Mucosa of descending colon (tissue), 3 donors: Measurements from ENCODE around the gene GPR89B. TPM values are rescaled to one million over a fixed set of nuclear protein-coding genes. Genes with fewer than 3 reads are reported as not detected.
"Not testable (repeated sequence)": the region's sequence is repeated elsewhere in the genome, so short reads cannot be mapped to it uniquely, and the experiment has no call there.

Experiments
- ATAC-seq: fragments of 200-7000 bp; cut with Tn5 transposase; one replicate; pipeline ENCODE4 v1.9.1; 2020; ENCODE audit warnings: mild to moderate bottlenecking, moderate library complexity
- DNase-seq, 3 donors: peaks; one replicate each; pipeline ENCODE4 v3.0.0-alpha.2; 2020
- H3K36me3 ChIP-seq: fragments of 200-600 bp; one replicate; pipeline ENCODE4 v1.8.0; 2021; ENCODE audit warnings: low read depth, mild to moderate bottlenecking
- H3K4me1 ChIP-seq: fragments of 200-600 bp; one replicate; pipeline ENCODE4 v1.8.0; 2021; ENCODE audit warnings: low read depth, mild to moderate bottlenecking
- H3K4me3 ChIP-seq: fragments of 200-600 bp; one replicate; pipeline ENCODE4 v1.8.0; 2021; ENCODE audit warnings: mild to moderate bottlenecking
- H3K9me3 ChIP-seq: fragments of 200-600 bp; one replicate; pipeline ENCODE4 v1.8.0; 2021; ENCODE audit warnings: mild to moderate bottlenecking
- CTCF ChIP-seq: fragments of 200-600 bp; IDR thresholded peaks from one replicate; pipeline ENCODE4 v1.8.0; 2022; ENCODE audit warnings: antibody characterized with exemption, mild to moderate bottlenecking
- intact Hi-C, 2 donors: fragments of 100-400 bp; cut with DNase I in 1 of 2; cut with micrococcal nuclease in 1 of 2; formaldehyde crosslinking; loops; one replicate each; pipeline versions ENCODE4 v1.11.0 to v1.11.1; 2022; cut with DNase I, micrococcal nuclease
- total RNA-seq, 3 donors: library from RNA; stranded (reverse); fragmentation: NEBNext Ultra II Directional in 2 of 3; extraction: Animal tissue kit (Norgen Biotek cat#: 25700) in 2 of 3; gene quantifications; one replicate each; pipeline versions ENCODE4 v1.2.1 to v1.2.4, GENCODE V29; 2021 to 2023
- donor health status: DM: no; HTN: no; CAD: no; lungs with moderate emphysema.
- donor health status: DM: no; HTN: no; CAD: no.
- donor health status: DM: no; HTN: yes; CAD: no.

Gene GPR89B
- total RNA-seq, 3 donors from 2014 or later, result 8.4 to 16.0 (median 15.1) TPM

- intact Hi-C loops, DNase-seq, H3K36me3 ChIP-seq, H3K9me3 ChIP-seq, H3K4me3 ChIP-seq, ATAC-seq, H3K4me1 ChIP-seq: not testable (repeated sequence)
These were observed 50.9 kb downstream of the GPR89B start for GRCh38 chr1:147978896-147979651.

DNA sequence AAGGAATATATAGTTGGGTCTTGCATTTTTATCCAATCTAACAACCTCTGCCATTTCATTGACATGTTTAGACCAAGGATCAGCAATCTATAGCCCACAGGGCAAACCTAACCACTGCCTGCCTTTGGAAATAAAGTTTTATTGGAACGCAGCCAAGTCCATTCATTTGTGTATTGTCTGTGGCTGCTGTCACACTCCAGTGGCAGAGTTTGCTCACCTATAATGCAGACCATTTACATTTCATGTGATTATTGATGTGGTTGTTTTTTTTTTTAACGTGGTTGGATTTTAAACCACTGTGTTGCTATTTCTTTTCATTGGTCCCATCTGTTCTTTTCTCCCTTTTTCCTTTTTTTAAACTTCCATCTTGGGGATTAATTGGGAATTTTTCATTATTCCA is 57.2 kb downstream of the GPR89B start:
- ATAC-seq, DNase-seq, H3K36me3 ChIP-seq, H3K9me3 ChIP-seq, H3K4me1 ChIP-seq, H3K4me3 ChIP-seq, intact Hi-C loops: not testable (repeated sequence)

- H3K9me3 ChIP-seq, DNase-seq, H3K36me3 ChIP-seq, H3K4me3 ChIP-seq, H3K4me1 ChIP-seq, intact Hi-C loops, ATAC-seq: not testable (repeated sequence)
These were observed 59.7 kb downstream of the GPR89B start for GRCh38 chr1:147987893-147988292.

- H3K36me3 ChIP-seq, H3K4me1 ChIP-seq, DNase-seq, H3K9me3 ChIP-seq, intact Hi-C loops, H3K4me3 ChIP-seq, ATAC-seq: not testable (repeated sequence)
These were observed 64.7 kb downstream of the GPR89B start for GRCh38 chr1:147992916-147993315.

- H3K36me3 ChIP-seq, H3K4me3 ChIP-seq, intact Hi-C loops, DNase-seq, H3K9me3 ChIP-seq, H3K4me1 ChIP-seq, ATAC-seq: not testable (repeated sequence)
These were observed 65.2 kb downstream of the GPR89B start for GRCh38 chr1:147993400-147993799.

GRCh38 chr1:147993825-147994615 is 65.8 kb downstream of the GPR89B start:
- H3K9me3 ChIP-seq, ATAC-seq, H3K4me1 ChIP-seq, H3K4me3 ChIP-seq, intact Hi-C loops, DNase-seq, H3K36me3 ChIP-seq: not testable (repeated sequence)

GRCh38 chr1:147996088-147996487 is 67.9 kb downstream of the GPR89B start:
- H3K36me3 ChIP-seq, intact Hi-C loops, H3K4me1 ChIP-seq, DNase-seq, H3K4me3 ChIP-seq, ATAC-seq, H3K9me3 ChIP-seq: not testable (repeated sequence)

DNA sequence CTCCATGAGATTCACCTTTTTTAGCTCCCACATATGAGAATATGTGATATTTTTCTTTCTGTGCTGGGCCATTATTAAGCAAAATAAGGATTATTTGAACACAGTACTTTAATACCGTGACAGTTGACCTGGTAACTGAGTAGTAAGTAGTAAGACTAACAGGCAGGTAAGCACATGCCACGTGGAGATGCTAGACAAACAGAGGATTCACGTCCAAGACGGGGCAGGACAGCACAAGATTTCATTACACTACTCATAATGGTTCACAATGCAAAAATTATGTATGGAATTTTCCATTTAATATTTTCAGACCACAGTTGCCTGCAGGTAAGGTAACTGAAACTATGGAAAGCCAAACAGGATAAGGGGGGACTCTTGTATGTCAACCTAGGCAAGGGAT is 79.5 kb downstream of the GPR89B start:
- ATAC-seq, H3K4me3 ChIP-seq, H3K4me1 ChIP-seq, H3K9me3 ChIP-seq, H3K36me3 ChIP-seq, DNase-seq, intact Hi-C loops: not testable (repeated sequence)

DNA sequence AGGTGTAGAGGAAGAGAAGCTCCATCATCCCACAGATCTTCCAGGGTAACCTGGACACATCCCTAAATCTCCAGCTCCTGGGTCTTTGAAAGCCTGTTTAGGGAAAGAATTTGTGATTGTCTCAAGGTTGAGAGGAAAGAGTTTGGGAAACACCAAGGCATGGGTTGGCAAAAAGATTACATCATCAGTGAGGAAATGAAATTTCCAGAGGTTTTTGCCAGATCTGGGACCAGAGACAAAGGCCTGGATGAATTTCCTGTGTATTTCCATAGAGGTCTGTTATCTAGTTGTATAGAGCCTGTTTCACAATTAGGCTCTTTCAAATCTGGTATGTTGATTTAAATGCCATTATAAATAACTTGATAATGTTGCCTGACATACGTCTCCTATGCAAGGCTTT is 82.3 kb downstream of the GPR89B start:
- intact Hi-C loops, result no loop called here
- DNase-seq, result no peak
- H3K4me1 ChIP-seq, result no peaks in the 10 kb centered on the region
- no peak overlapping the region for H3K4me3 ChIP-seq
- TF ChIP-seq CTCF, result no peak
- no peak for ATAC-seq
- H3K36me3 ChIP-seq, result no peaks in the 10 kb centered on the region
- H3K9me3 ChIP-seq, result no peaks in the 10 kb centered on the region

DNA sequence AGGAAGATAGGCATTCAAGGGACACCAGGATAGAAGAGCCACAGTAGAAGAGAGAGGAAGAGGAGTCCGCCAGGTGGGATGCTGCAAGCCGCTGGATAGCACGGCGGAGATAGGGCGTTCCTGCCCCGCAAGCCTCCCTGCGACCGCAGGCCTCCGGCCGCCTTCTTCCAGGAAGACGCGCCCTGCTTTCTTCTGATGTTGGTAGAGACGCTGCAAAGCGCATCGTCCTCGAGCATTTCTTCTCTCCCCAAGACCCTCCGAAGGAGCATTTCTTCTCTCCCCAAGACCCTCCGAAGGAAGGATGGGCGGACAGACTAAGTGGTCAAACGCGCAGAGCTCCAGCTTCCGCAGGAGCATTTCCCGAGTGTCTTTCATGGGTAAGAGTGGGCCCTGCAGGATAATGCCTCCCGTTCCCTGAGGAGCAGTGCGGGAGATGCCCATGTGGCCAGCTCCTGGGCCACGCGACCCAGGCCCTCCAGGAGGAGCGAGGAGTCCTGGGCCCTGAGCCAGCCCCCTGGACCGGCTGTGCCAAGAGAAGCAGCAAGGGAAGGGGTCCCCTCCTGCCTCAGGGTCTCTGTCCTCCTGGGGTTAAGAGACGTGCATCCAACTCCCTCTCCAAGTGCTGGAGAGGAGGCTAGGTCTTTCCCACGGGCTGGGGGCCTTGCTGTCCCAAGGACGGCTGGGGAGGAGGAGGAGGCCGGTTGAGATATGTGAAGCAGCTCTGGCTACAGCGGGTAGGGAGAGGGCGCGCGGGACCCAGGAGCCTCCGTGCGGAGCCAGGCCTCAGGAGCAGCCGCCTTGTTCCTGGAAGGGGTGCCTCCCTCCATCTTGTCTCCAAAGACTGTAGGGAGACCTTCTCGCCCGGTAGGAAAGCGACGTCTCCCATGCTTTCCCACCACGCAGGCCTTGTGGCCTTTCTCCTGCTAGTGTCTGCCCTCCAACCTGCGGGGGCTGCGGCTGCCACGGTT is 85.2 kb downstream of the GPR89B start:
- H3K9me3 ChIP-seq, DNase-seq, intact Hi-C loops, H3K36me3 ChIP-seq, H3K4me3 ChIP-seq, H3K4me1 ChIP-seq: not testable (repeated sequence)
- ATAC-seq, result peak; percentile 42

GRCh38 chr1:148014289-148015200 is 86.3 kb downstream of the GPR89B start:
- ATAC-seq, result peak; percentile 25
- DNase-seq, H3K4me1 ChIP-seq, H3K36me3 ChIP-seq, H3K4me3 ChIP-seq, intact Hi-C loops, H3K9me3 ChIP-seq: not testable (repeated sequence)

- H3K4me1 ChIP-seq, H3K36me3 ChIP-seq, DNase-seq, ATAC-seq, intact Hi-C loops, H3K9me3 ChIP-seq, H3K4me3 ChIP-seq: not testable (repeated sequence)
These were observed 96.7 kb downstream of the GPR89B start for GRCh38 chr1:148024918-148025317.
